IMR-90 (cell line): Measurements from ENCODE around the gene OR6V1.

Experiments used
- CHD1 ChIP-seq: IDR thresholded peaks from 2 replicates; pipeline ENCODE4 v1.6.1; 2012; ENCODE audit warnings: low read depth, low read length, improper control_type of control experiment
- CTCF ChIP-seq: conservative IDR thresholded peaks from 2 replicates; pipeline ENCODE4 v1.5.1; 2012; ENCODE audit warnings: mild to moderate bottlenecking, low read depth, low read length, improper control_type of control experiment
- MAFK ChIP-seq: IDR thresholded peaks from 2 replicates; pipeline ENCODE4 v1.6.1; 2012; ENCODE audit warnings: low read depth, low read length, improper control_type of control experiment
- MAZ ChIP-seq: IDR thresholded peaks from 2 replicates; pipeline ENCODE4 v1.6.1; 2012; ENCODE audit warnings: low read depth, mild to moderate bottlenecking, low read length, improper control_type of control experiment, moderate library complexity, borderline replicate concordance
- POLR2A ChIP-seq: IDR thresholded peaks from 2 replicates; pipeline ENCODE4 v1.6.1; 2012; ENCODE audit warnings: mild to moderate bottlenecking, low read depth, low read length
- RAD21 ChIP-seq: IDR thresholded peaks from 2 replicates; pipeline ENCODE4 v1.6.1; 2012; ENCODE audit warnings: low read length, improper control_type of control experiment
- RCOR1 ChIP-seq: IDR thresholded peaks from 2 replicates; pipeline ENCODE4 v1.6.1; 2012; ENCODE audit warnings: mild to moderate bottlenecking, low read length, improper control_type of control experiment; ENCODE audit not compliant: insufficient replicate concordance
- RFX5 ChIP-seq: IDR thresholded peaks from 2 replicates; pipeline ENCODE4 v1.8.0; 2012; ENCODE audit warnings: low read depth, mild to moderate bottlenecking, low read length, moderate library complexity
- TF ChIP-seq, protein P1 (sequence below): fragments of 150-350 bp; IDR thresholded peaks from 2 replicates; pipeline ENCODE4 v1.6.1; 2016; ENCODE audit warnings: low read depth, mild to moderate bottlenecking, low read length, moderate library complexity, borderline replicate concordance

DNA sequence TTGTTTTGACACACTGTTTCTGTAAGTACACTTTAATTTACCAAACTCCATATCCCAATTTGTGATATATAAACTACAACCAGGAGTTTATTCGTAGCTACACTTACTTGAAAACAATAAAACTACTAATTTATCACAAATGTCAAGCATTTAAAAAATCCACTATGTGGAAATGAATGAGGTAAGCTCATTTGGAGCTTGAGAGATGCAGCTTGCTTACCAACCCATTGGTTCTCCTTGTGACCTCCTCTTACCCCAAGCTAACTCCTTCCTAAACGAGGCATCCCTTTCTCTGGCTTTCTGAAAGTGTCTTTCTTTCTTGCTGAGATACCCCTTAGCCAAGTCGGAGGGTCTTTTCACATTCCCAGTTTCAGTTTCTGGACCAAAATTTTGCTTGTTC, 2.5 kb downstream of the OR6V1 start:
- TF ChIP-seq CTCF (no peak), RFX5 (no peak), POLR2A (no peak), MAFK (no peak), CHD1 (no peak), RAD21 (no peak), MAZ (no peak), RCOR1 (no peak)
- TF ChIP-seq, protein P1, sequence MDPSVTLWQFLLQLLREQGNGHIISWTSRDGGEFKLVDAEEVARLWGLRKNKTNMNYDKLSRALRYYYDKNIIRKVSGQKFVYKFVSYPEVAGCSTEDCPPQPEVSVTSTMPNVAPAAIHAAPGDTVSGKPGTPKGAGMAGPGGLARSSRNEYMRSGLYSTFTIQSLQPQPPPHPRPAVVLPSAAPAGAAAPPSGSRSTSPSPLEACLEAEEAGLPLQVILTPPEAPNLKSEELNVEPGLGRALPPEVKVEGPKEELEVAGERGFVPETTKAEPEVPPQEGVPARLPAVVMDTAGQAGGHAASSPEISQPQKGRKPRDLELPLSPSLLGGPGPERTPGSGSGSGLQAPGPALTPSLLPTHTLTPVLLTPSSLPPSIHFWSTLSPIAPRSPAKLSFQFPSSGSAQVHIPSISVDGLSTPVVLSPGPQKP = no peak
